PC-9 (cell line): ENCODE results near the gene BMPR2.

Experiments
- CTCF ChIP-seq: fragments of 200-600 bp; sonication (generic); conservative IDR thresholded peaks from 2 replicates; pipeline ENCODE4 v1.6.1; 2017; ENCODE audit warnings: mixed run types, antibody characterized with exemption, mild to moderate bottlenecking, moderate library complexity
- EZH2 ChIP-seq: fragments of 200-600 bp; sonication (generic); IDR thresholded peaks from 2 replicates; pipeline ENCODE4 v1.8.0; 2017; ENCODE audit warnings: antibody characterized with exemption, low read depth

GRCh38 chr2:202508686-202509085 is 132.6 kb downstream of the BMPR2 start:
- TF ChIP-seq EZH2 (no peak), CTCF (no peak)
